ENCODE measurements around the gene PDE4B. TPM values are rescaled to one million over a fixed set of nuclear protein-coding genes. Genes with fewer than 3 reads are reported as not detected.

The PDE4B gene
- total and polyA plus RNA-seq, 10 of the 15 experiments (the other 5 are each of a cell fraction or from before 2014, with no cell fraction given): 3.0 to 13.2 (median 5.7) TPM

DNA sequence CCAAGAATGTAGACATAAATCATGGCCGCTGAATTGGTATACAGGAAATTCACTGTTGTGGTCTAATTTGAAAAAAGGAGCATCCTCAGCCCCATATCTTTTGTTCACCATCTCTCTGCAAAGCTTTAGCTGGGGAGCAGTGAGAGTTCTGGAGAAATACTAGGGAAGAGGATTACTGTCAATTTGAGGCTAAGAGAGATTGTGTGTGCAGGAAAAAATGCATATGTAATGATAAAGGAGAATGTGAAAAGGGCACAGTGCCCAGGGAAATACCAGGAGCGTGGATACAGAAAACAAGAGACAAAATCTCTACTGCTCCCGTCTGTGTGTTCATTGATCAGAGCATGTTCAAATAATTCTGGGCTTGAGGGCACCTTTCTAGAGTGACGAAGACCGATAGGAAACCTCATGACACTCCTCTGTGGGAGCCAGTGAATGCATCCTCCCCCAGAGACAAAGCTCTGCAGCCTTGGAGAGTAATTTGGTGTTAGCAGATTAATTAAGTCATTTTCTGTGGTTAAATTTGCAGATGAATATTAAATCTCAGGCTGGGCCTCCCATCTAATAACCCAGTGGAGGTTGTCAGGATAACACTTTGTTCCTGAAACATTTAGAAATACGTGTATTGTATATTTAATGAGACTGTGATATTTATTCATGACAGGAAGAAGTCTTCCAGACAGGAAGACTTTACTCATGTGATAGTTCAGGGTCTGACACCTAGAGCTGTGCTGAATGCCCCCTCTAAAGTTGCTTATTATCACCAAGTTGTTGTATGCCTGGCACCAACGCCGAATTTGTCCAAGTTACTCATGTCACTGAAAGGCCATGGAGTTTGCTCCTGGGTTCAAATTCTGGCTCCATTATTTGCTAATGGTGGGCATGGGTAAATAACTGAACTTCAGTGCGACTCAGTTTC, 453.9 kb downstream of the PDE4B start (continued):
- TF ChIP-seq CEBPZ (IDR thresholded peaks at IDR 0.05; ENCODE audit: low read depth, low read length) (no peak), LARP7 (IDR thresholded peaks at IDR 0.05) (no peak)
- TF ChIP-seq, protein P1, sequence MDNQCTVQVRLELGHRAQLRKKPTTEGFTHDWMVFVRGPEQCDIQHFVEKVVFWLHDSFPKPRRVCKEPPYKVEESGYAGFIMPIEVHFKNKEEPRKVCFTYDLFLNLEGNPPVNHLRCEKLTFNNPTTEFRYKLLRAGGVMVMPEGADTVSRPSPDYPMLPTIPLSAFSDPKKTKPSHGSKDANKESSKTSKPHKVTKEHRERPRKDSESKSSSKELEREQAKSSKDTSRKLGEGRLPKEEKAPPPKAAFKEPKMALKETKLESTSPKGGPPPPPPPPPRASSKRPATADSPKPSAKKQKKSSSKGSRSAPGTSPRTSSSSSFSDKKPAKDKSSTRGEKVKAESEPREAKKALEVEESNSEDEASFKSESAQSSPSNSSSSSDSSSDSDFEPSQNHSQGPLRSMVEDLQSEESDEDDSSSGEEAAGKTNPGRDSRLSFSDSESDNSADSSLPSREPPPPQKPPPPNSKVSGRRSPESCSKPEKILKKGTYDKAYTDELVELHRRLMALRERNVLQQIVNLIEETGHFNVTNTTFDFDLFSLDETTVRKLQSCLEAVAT (IDR thresholded peaks at IDR 0.05): no peak

Data from GM12878 (cell line).